ENCODE measurements around the gene TMEM144. TPM values are rescaled to one million over a fixed set of nuclear protein-coding genes. Genes with fewer than 3 reads are reported as not detected.

TMEM144 gene
- total RNA-seq, 1 experiment from 2014 or later = 5.4 TPM

- Histone ChIP-seq H3F3A (ENCODE audit: low read length, unreplicated experiment) (no peaks in the 10 kb centered on the region), H3K4me2 (ENCODE audit: low read length) (no peak overlapping the region), H3K9me3 (ENCODE audit: low read length) (no peaks in the 10 kb centered on the region), H3K27me3 (ENCODE audit: low read length) (no peaks in the 10 kb centered on the region), H3K27ac (ENCODE audit: low read length) (no peak overlapping the region), H4K20me1 (ENCODE audit: low read length) (no peaks in the 10 kb centered on the region), H2AFZ (ENCODE audit: low read length) (no peak overlapping the region), H3K4me3 (ENCODE audit: low read length) (no peak overlapping the region), H3K36me3 (ENCODE audit: low read depth, low read length) (no peaks in the 10 kb centered on the region), H3K4me1 (ENCODE audit: insufficient read depth, low read length) (no peaks in the 10 kb centered on the region), H3K9ac (ENCODE audit: low read length) (no peak overlapping the region), H3K79me2 (ENCODE audit: low read length) (no peaks in the 10 kb centered on the region), H3K9me2 (replicated peaks; ENCODE audit: low read length) (no peaks in the 10 kb centered on the region)
- BruUV-seq (replicated peaks) = no TSS peak
- TF ChIP-seq CTCF (conservative IDR thresholded peaks at IDR 0.05; ENCODE audit: low read depth, low read length) (no peak), EZH2phosphoT487 (IDR thresholded peaks at IDR 0.05; ENCODE audit: borderline replicate concordance, low read length) (no peak), EZH2 (IDR thresholded peaks at IDR 0.05; ENCODE audit: low read length, unreplicated experiment) (no peak)
- ChIA-PET POLR2A (ENCODE audit: unreplicated experiment) (no interaction called here), CTCF (no interaction called here)
- ATAC-seq = no peak
- intact Hi-C loops (cut with micrococcal nuclease) = no loop called here
- DNase-seq = no peak
These were observed 7.8 kb upstream of the TMEM144 start for GRCh38 chr4:158202481-158202880.

GRCh38 chr4:158203436-158203835 lies 6.8 kb upstream of the TMEM144 start:
- Histone ChIP-seq H3K9ac (ENCODE audit: low read length) (no peak overlapping the region), H3K4me1 (ENCODE audit: insufficient read depth, low read length) (no peaks in the 10 kb centered on the region), H3K4me2 (ENCODE audit: low read length) (no peak overlapping the region), H3K36me3 (ENCODE audit: low read depth, low read length) (no peaks in the 10 kb centered on the region), H3K9me2 (replicated peaks; ENCODE audit: low read length) (no peaks in the 10 kb centered on the region), H4K20me1 (ENCODE audit: low read length) (no peaks in the 10 kb centered on the region), H3K79me2 (ENCODE audit: low read length) (no peaks in the 10 kb centered on the region), H3F3A (ENCODE audit: low read length, unreplicated experiment) (no peaks in the 10 kb centered on the region), H3K27me3 (ENCODE audit: low read length) (no peaks in the 10 kb centered on the region), H3K4me3 (ENCODE audit: low read length) (no peak overlapping the region), H3K27ac (ENCODE audit: low read length) (no peak overlapping the region), H3K9me3 (ENCODE audit: low read length) (no peaks in the 10 kb centered on the region), H2AFZ (ENCODE audit: low read length) (no peak overlapping the region)
- ChIA-PET CTCF (no interaction called here), POLR2A (ENCODE audit: unreplicated experiment) (no interaction called here)
- DNase-seq (no peak), ATAC-seq (no peak)
- no TSS peak for BruUV-seq (replicated peaks)
- TF ChIP-seq EZH2 (IDR thresholded peaks at IDR 0.05; ENCODE audit: low read length, unreplicated experiment) (no peak), CTCF (conservative IDR thresholded peaks at IDR 0.05; ENCODE audit: low read depth, low read length) (no peak), EZH2phosphoT487 (IDR thresholded peaks at IDR 0.05; ENCODE audit: borderline replicate concordance, low read length) (no peak)
- intact Hi-C loops (cut with micrococcal nuclease) = no loop called here

- no peak for DNase-seq
- no peak for ATAC-seq
- no peaks in the 10 kb centered on the region for H3K4me1 ChIP-seq (ENCODE audit: insufficient read depth, low read length)
- ChIA-PET POLR2A (ENCODE audit: unreplicated experiment) (no interaction called here), CTCF (no interaction called here)
- H3F3A ChIP-seq (ENCODE audit: low read length, unreplicated experiment) = no peaks in the 10 kb centered on the region
- no peaks in the 10 kb centered on the region for H3K36me3 ChIP-seq (ENCODE audit: low read depth, low read length)
- no peak overlapping the region for H3K9ac ChIP-seq (ENCODE audit: low read length)
- no peak overlapping the region for H3K4me3 ChIP-seq (ENCODE audit: low read length)
- no peaks in the 10 kb centered on the region for H4K20me1 ChIP-seq (ENCODE audit: low read length)
- intact Hi-C loops (cut with micrococcal nuclease) = no loop called here
- no peak overlapping the region for H3K27ac ChIP-seq (ENCODE audit: low read length)
- H2AFZ ChIP-seq (ENCODE audit: low read length) = no peak overlapping the region
- no peak for TF ChIP-seq EZH2 (IDR thresholded peaks at IDR 0.05; ENCODE audit: low read length, unreplicated experiment)
- TF ChIP-seq CTCF (conservative IDR thresholded peaks at IDR 0.05; ENCODE audit: low read depth, low read length) = no peak
- TF ChIP-seq EZH2phosphoT487 (IDR thresholded peaks at IDR 0.05; ENCODE audit: borderline replicate concordance, low read length) = no peak
- no peaks in the 10 kb centered on the region for H3K9me2 ChIP-seq (replicated peaks; ENCODE audit: low read length)
- H3K9me3 ChIP-seq (ENCODE audit: low read length) = no peaks in the 10 kb centered on the region
- H3K4me2 ChIP-seq (ENCODE audit: low read length) = no peak overlapping the region
- H3K79me2 ChIP-seq (ENCODE audit: low read length) = no peaks in the 10 kb centered on the region
- BruUV-seq (replicated peaks) = no TSS peak
- no peaks in the 10 kb centered on the region for H3K27me3 ChIP-seq (ENCODE audit: low read length)
These were observed 6.4 kb upstream of the TMEM144 start for GRCh38 chr4:158203929-158204328.

Data from PC-3 (cell line).